ENCODE measurements around the gene TSPAN2.

The TSPAN2 gene

GRCh38 chr1:115071012-115071664 lies 18.2 kb downstream of the TSPAN2 start:
- Mint-ChIP-seq H3K27me3 (no peaks in the 10 kb centered on the region), H3K4me1 (peaks cover 47% of the 10 kb centered on the region), H3K36me3 (no peaks in the 10 kb centered on the region), H3K9me3 (no peaks in the 10 kb centered on the region), H3K4me3 (peak overlapping the region; percentile 23), H3K27ac (no peak overlapping the region)

DNA sequence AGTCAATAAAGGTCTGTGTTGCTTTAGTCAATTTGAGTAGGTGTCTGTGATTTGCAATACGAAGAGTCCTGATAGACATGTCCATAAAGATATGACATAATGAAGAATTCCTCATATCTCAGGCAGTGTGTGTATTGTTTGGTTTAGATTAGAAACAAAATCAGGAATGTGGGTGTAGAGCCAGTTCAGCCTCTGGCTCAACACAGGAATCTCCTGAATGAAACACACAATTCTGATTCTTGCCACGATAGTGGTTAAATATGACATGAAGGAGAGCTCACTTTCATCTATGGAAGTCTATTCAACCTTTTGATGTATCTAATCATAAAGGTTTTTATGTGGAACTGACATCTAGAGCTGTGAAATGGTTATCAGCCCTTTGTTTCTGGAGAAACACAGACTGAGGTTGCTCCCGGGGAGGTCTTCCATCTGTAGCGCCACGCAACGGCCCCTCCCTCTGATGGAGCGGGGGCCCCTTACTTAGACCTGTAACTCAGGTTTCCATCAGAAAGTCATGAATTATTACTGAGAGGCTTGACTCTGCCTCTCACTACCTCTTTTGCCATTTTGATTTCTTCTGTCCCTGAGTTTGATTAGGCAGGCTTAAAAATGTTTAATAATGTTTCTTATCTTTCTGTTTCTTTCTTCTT lies 19.5 kb downstream of the TSPAN2 start:
- Mint-ChIP-seq H3K9me3 (no peaks in the 10 kb centered on the region), H3K36me3 (no peaks in the 10 kb centered on the region), H3K4me1 (peaks cover 43% of the 10 kb centered on the region), H3K27me3 (no peaks in the 10 kb centered on the region), H3K27ac (no peak overlapping the region), H3K4me3 (no peak overlapping the region)

DNA sequence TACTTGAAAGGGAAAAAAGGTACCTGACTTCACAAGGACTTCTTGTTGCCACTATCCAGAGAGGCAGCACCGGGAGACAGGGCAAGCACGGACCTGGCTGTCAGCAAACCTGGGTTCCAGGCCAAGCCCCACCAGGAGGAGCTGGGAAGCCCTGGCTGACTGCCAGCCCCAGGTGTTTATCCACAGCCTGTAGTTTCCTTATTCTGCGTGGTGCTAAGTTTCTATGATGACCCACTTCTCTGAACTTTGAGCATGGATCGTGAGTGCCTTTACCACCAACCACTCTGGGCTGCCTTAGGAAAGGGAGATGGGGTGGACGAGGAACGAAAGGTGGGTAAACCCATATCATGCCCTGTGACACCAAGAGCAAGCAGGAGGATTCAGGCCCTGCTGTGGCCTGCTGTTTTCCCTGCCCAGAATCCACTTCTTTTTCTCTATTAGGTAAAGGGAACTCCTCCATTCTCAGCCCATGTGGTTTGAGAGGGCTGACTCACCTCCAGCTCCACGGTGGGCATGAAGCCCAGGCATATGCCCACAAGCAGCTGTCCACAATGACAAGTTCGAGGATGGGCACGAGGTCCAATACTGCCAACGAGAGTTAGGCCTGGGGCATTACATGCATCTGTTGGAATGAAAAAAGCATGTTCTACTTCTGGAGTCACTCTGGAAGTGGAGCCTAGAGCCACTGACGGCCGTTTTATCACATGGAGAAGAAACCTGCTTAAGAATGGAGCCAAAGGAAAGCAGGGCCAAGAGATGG lies 20.3 kb downstream of the TSPAN2 start:
- H3K36me3 Mint-ChIP-seq, result no peaks in the 10 kb centered on the region
- H3K4me3 Mint-ChIP-seq, result no peak overlapping the region
- no peak overlapping the region for H3K27ac Mint-ChIP-seq
- no peaks in the 10 kb centered on the region for H3K27me3 Mint-ChIP-seq
- H3K9me3 Mint-ChIP-seq, result no peaks in the 10 kb centered on the region
- H3K4me1 Mint-ChIP-seq, result peaks cover 51% of the 10 kb centered on the region

- H3K36me3 Mint-ChIP-seq, result no peaks in the 10 kb centered on the region
- H3K27me3 Mint-ChIP-seq, result no peaks in the 10 kb centered on the region
- peaks cover 68% of the 10 kb centered on the region for H3K4me1 Mint-ChIP-seq
- no peak overlapping the region for H3K4me3 Mint-ChIP-seq
- H3K9me3 Mint-ChIP-seq, result no peaks in the 10 kb centered on the region
- H3K27ac Mint-ChIP-seq, result no peak overlapping the region
Observed at GRCh38 chr1:115067161-115067859, 22.0 kb downstream of the TSPAN2 start.

- no peaks in the 10 kb centered on the region for H3K27me3 Mint-ChIP-seq
- no peaks in the 10 kb centered on the region for H3K9me3 Mint-ChIP-seq
- peaks cover 63% of the 10 kb centered on the region for H3K4me1 Mint-ChIP-seq
- no peaks in the 10 kb centered on the region for H3K36me3 Mint-ChIP-seq
- no peak overlapping the region for H3K27ac Mint-ChIP-seq
- H3K4me3 Mint-ChIP-seq, result no peak overlapping the region
Observed at GRCh38 chr1:115065021-115065420, 24.3 kb downstream of the TSPAN2 start.

DNA sequence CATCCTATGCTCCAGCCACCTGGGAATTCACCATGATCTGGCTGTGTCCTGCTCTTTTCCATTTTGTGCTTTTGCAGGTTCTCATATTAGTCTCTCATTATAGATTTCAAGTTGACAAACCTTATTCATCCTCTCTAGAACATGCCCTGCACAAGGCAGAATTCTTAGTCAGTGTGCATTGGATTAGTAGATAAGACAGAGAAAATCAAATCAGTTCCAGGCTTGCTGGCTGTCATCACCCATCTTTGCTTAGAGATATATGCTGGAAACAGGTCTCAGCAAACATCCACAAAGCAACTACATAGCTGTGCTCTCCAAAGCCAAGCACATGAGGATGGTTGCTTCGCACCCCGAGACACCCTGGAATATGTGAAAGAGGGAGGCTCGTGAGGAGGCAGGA lies 24.8 kb downstream of the TSPAN2 start:
- Mint-ChIP-seq H3K27ac (no peak overlapping the region), H3K9me3 (no peaks in the 10 kb centered on the region), H3K4me1 (peaks cover 58% of the 10 kb centered on the region), H3K4me3 (no peak overlapping the region), H3K36me3 (no peaks in the 10 kb centered on the region), H3K27me3 (no peaks in the 10 kb centered on the region)

- peak overlapping the region; percentile 90 for H3K27ac Mint-ChIP-seq
- peaks cover 47% of the 10 kb centered on the region for H3K4me1 Mint-ChIP-seq
- H3K9me3 Mint-ChIP-seq, result no peaks in the 10 kb centered on the region
- no peaks in the 10 kb centered on the region for H3K36me3 Mint-ChIP-seq
- peak overlapping the region; percentile 49 for H3K4me3 Mint-ChIP-seq
- H3K27me3 Mint-ChIP-seq, result no peaks in the 10 kb centered on the region
Observed at GRCh38 chr1:115063228-115063901, 25.9 kb downstream of the TSPAN2 start.

- no peaks in the 10 kb centered on the region for H3K36me3 Mint-ChIP-seq
- peaks cover 45% of the 10 kb centered on the region for H3K4me1 Mint-ChIP-seq
- peak overlapping the region; percentile 90 for H3K27ac Mint-ChIP-seq
- H3K4me3 Mint-ChIP-seq, result peak overlapping the region; percentile 49
- no peaks in the 10 kb centered on the region for H3K9me3 Mint-ChIP-seq
- H3K27me3 Mint-ChIP-seq, result no peaks in the 10 kb centered on the region
Observed at GRCh38 chr1:115062542-115063004, 26.7 kb downstream of the TSPAN2 start.

GRCh38 chr1:115060501-115060900 lies 28.8 kb downstream of the TSPAN2 start:
- H3K4me3 Mint-ChIP-seq, result no peak overlapping the region
- no peaks in the 10 kb centered on the region for H3K36me3 Mint-ChIP-seq
- H3K9me3 Mint-ChIP-seq, result no peaks in the 10 kb centered on the region
- peak overlapping the region; percentile 61 for H3K27ac Mint-ChIP-seq
- H3K27me3 Mint-ChIP-seq, result no peaks in the 10 kb centered on the region
- peaks cover 45% of the 10 kb centered on the region for H3K4me1 Mint-ChIP-seq

DNA sequence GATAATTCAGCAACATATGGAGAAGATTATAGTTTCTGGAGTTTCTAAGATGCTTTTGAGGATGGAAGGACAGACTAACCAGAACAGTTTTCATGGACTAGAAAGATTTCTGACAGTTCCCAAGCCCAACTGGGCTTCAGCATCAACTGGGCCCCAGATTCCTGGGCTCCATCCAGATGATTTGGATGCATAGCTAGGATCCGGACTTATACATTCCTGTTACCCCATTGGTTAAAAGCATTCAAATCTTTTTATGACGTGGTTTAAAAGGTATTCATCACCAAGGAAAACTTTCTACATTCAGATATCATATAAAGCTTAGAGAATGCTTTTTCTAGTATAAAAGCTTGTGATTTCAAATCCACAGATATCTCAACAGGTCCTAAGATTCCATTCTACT lies 30.0 kb downstream of the TSPAN2 start:
- no peaks in the 10 kb centered on the region for H3K9me3 Mint-ChIP-seq
- H3K36me3 Mint-ChIP-seq, result no peaks in the 10 kb centered on the region

DNA sequence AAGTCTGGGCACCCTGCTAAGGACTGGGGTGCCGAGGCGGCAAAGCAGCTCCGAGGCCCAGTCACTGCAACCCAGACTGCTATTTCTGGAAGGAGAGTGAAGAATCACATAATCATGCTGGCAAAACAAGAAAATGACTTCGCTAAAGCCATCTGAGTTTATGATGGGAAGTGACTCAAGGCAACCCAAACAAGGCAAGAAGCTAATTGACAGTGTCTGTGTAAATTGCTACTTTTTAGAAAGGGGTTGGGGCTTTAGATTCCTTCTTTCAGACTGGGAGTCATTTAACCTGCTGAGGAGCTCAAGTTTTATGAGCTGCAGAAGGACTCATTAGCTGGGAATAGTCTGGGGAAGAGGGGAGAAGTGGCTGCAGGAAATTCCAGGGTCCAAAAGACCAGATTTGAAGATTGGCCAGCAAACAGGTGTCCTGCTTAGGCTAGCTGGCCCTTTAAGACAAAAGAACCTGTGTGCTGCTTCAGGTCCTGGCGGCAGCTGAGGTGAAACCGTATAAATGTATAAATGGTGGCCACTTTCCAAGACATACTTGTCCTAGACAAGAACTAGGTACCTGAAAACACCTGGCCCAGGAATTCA lies 31.5 kb downstream of the TSPAN2 start:
- H3K36me3 Mint-ChIP-seq, result no peaks in the 10 kb centered on the region
- H3K4me1 Mint-ChIP-seq, result peaks cover 23% of the 10 kb centered on the region
- no peak overlapping the region for H3K27ac Mint-ChIP-seq
- H3K9me3 Mint-ChIP-seq, result no peaks in the 10 kb centered on the region
- no peaks in the 10 kb centered on the region for H3K27me3 Mint-ChIP-seq
- no peak overlapping the region for H3K4me3 Mint-ChIP-seq

More for the DNA sequence above, 30.0 kb downstream of the TSPAN2 start:
- Mint-ChIP-seq H3K27me3 (no peaks in the 10 kb centered on the region), H3K4me1 (peaks cover 39% of the 10 kb centered on the region), H3K4me3 (no peak overlapping the region), H3K27ac (no peak overlapping the region)

DNA sequence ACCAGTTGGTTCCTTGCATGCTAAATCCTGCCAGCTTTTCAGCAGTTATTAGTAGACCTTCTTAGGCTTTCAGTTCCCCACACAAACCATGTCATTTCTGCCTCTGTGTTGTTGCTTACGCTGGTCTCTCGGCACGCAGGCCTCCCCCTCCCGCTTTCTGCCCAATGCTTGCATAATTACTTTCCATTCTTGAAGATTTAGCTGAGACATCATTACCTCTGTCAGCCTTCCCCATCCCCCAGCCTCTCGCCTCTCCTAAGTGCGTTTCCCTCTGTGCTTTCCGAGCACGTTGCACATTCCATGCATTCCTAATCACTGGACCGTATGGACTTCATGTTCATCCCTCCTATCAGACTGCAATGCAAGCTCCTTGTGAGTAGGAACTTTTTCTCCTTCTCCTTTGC lies 32.9 kb downstream of the TSPAN2 start:
- no peaks in the 10 kb centered on the region for H3K36me3 Mint-ChIP-seq
- no peak overlapping the region for H3K27ac Mint-ChIP-seq
- no peak overlapping the region for H3K4me3 Mint-ChIP-seq
- H3K27me3 Mint-ChIP-seq, result no peaks in the 10 kb centered on the region
- no peaks in the 10 kb centered on the region for H3K9me3 Mint-ChIP-seq
- H3K4me1 Mint-ChIP-seq, result peaks cover 9% of the 10 kb centered on the region

DNA sequence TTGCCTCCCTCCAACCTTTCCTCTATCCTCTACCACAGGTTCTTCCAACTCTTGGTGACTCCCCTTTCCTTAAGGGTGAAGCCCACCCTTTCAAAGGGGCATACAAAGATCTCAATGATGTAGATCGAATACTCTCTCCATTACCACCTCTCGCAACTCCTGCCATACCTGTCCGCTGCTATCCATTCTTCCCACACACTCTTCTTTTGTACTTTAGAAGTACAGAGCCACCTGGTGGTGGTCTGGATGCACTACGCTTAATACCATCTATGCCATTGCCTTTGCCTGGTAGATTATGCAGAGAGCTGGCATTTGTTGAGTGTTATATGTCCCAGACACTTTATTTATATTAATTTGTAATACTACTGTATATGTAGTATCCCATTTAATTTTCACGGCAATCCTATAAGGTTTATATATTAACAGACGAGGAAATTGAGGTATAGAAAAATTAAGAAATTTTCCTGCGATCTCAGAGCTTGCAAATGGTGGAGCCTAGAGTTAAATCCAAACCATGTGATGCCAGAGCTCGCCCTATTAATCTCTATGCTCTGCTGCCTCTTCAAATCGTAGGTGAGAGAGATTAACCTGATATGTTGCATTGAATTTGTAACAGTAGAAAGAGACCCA lies 36.7 kb downstream of the TSPAN2 start:
- Mint-ChIP-seq H3K4me1 (no peaks in the 10 kb centered on the region), H3K27ac (no peak overlapping the region), H3K27me3 (no peaks in the 10 kb centered on the region), H3K4me3 (no peak overlapping the region), H3K36me3 (no peaks in the 10 kb centered on the region), H3K9me3 (no peaks in the 10 kb centered on the region)

DNA sequence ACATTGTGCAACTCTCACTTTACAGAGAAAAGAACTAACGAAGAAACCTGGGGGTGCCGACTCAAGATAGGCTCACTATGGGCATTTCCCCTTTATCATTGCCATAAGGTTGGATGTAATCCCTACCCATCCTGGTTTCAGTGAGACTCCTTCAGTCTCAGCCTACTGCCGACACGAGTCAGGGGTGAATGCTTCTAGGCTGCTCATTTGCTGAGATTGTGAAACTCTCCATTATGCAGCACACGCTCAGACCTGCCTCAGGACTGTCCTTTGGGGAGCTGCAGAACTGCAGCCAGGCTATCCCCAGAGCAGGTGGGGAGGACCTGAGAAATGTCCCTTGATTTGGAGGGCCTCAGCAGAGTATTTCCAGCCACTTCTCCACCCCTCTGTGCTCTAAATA lies 37.5 kb downstream of the TSPAN2 start:
- Mint-ChIP-seq H3K27ac (no peak overlapping the region), H3K9me3 (no peaks in the 10 kb centered on the region), H3K36me3 (no peaks in the 10 kb centered on the region), H3K4me3 (no peak overlapping the region), H3K27me3 (no peaks in the 10 kb centered on the region), H3K4me1 (no peaks in the 10 kb centered on the region)
